ENCODE results near the gene MAST3. TPM values are rescaled to one million over a fixed set of nuclear protein-coding genes. Genes with fewer than 3 reads are reported as not detected.

Gene MAST3
- total RNA-seq (2022; extraction: Qiagen RNA extraction), result 1.8 to 2.5 TPM (median 2.2 TPM) in 5 replicates

GRCh38 chr19:18097217-18097992 lies at the start of gene MAST3:
Gene MAST3 (plus strand): TSS chr19:18097778. CDS start chr19:18097793, 15 bp downstream.

GRCh38 chr19:18086590-18087138 lies 10.9 kb upstream of the MAST3 start, which contains the start of gene IL12RB1:
Gene IL12RB1 (minus strand): TSS chr19:18086934. CDS start chr19:18086823, 111 bp downstream.

GRCh38 chr19:18152817-18153555 lies 55.4 kb downstream of the MAST3 start, which contains the start of gene PIK3R2:
Gene PIK3R2 (plus strand): TSS chr19:18153163. CDS start chr19:18155880, 2,717 bp downstream.

GRCh38 chr19:18173572-18174288 lies 76.2 kb downstream of the MAST3 start, which contains the start of gene IFI30:
Gene IFI30 (plus strand): TSS chr19:18173813. CDS start chr19:18173842, 29 bp downstream.

GRCh38 chr19:18192673-18193387 lies 95.3 kb downstream of the MAST3 start, which contains the start of gene MPV17L2:
Gene MPV17L2 (plus strand): TSS chr19:18193218. CDS start chr19:18193282, 64 bp downstream.

Other genes starting within 250 kb of the MAST3 start
- 0.21 to 0.29 TPM (median 0.27 TPM) in 5 replicates for gene JAK3, start 249.8 kb upstream of the MAST3 start, total RNA-seq (2022; extraction: Qiagen RNA extraction)
- gene RPL18A, start 237.9 kb upstream of the MAST3 start, total RNA-seq (2022; extraction: Qiagen RNA extraction), result 1,831 to 2,390 TPM (median 2,250 TPM) in 5 replicates
- gene SLC5A5, start 225.8 kb upstream of the MAST3 start, total RNA-seq (2022; extraction: Qiagen RNA extraction), result 0.23 to 0.41 TPM (median 0.29 TPM) in 5 replicates
- 102 to 126 TPM (median 115 TPM) in 5 replicates for gene CCDC124, start 164.8 kb upstream of the MAST3 start, total RNA-seq (2022; extraction: Qiagen RNA extraction)
- 0.28 to 0.92 TPM (median 0.65 TPM) in 5 replicates for gene KCNN1, start 130.7 kb upstream of the MAST3 start, total RNA-seq (2022; extraction: Qiagen RNA extraction)
- 47.9 to 64.2 TPM (median 62.6 TPM) in 5 replicates for gene ARRDC2, start 89.6 kb upstream of the MAST3 start, total RNA-seq (2022; extraction: Qiagen RNA extraction)
- gene IL12RB1, start 10.8 kb upstream of the MAST3 start, total RNA-seq (2022; extraction: Qiagen RNA extraction), result not detected in 5 replicates
- gene PIK3R2, start 55.4 kb downstream of the MAST3 start, total RNA-seq (2022; extraction: Qiagen RNA extraction), result 5.4 to 11.7 TPM (median 10.6 TPM) in 5 replicates
- 11.7 to 19.6 TPM (median 14.7 TPM) in 5 replicates for gene IFI30, start 76.0 kb downstream of the MAST3 start, total RNA-seq (2022; extraction: Qiagen RNA extraction)
- 7.9 to 12.4 TPM (median 12.0 TPM) in 5 replicates for gene MPV17L2, start 95.4 kb downstream of the MAST3 start, total RNA-seq (2022; extraction: Qiagen RNA extraction)
- gene RAB3A, start 106.3 kb downstream of the MAST3 start, total RNA-seq (2022; extraction: Qiagen RNA extraction), result 0.46 to 0.72 TPM (median 0.55 TPM) in 5 replicates
- 0.21 to 0.44 TPM (median 0.27 TPM) in 5 replicates for gene PDE4C, start 128.7 kb downstream of the MAST3 start, total RNA-seq (2022; extraction: Qiagen RNA extraction)
- gene IQCN, start 176.7 kb downstream of the MAST3 start, total RNA-seq (2022; extraction: Qiagen RNA extraction), result 0.62 to 0.92 TPM (median 0.81 TPM) in 5 replicates
- 24.1 to 51.7 TPM (median 47.6 TPM) in 5 replicates for gene JUND, start 183.8 kb downstream of the MAST3 start, total RNA-seq (2022; extraction: Qiagen RNA extraction)
- gene LSM4, start 225.3 kb downstream of the MAST3 start, total RNA-seq (2022; extraction: Qiagen RNA extraction), result 220 to 252 TPM (median 232 TPM) in 5 replicates
- gene PGPEP1, start 242.8 kb downstream of the MAST3 start, total RNA-seq (2022; extraction: Qiagen RNA extraction), result 1.8 to 2.8 TPM (median 2.2 TPM) in 5 replicates